GM12801 (cell line): Measurements from ENCODE around the gene TTC7B.

Source experiments
- CTCF ChIP-seq: IDR thresholded peaks from one replicate; pipeline ENCODE4 v1.5.1; 2011; ENCODE audit warnings: control low read depth; ENCODE audit not compliant: insufficient read length; ENCODE audit errors: extremely low read depth

TTC7B gene

GRCh38 chr14:90849787-90850444 lies 33.7 kb upstream of the TTC7B start:
- no peak for TF ChIP-seq CTCF

DNA sequence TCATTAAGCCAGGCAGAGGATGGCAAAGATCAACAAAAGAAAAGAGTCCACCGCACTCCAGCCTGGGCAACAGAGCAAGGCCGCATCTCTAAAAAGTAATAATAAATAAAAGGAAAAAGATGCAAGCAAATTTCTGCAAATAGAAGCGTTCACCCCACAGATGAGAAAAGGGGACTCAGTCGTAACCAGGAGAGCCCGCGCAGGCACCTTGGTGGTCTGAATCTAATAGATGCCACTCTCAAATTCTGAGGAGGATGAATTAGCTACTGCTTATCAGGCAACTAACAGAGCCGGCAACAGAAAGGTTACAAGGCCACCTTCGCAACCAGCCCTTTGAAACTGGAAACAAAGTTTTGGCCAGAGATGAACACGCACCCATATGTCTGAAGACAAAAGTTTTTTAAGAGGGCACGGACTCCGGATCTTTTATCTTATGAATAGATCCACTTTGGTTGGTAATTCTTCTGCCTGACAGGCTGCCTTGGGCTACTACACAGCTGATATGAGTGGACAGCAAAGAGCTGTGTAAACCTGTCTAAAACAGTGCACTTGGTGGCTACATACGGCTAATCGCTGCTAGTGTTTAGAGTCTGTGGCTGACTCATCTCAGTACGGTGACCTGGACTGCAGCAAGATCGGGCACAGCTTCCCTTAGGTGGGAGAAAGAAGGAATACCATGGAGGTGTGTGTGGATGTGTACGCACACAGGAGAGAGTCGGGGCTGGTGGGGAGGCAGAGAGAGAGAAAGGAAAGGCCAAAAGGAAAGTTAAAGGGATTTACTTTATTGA lies 32.9 kb upstream of the TTC7B start:
- no peak for TF ChIP-seq CTCF

GRCh38 chr14:90846511-90846910 lies 30.3 kb upstream of the TTC7B start:
- no peak for TF ChIP-seq CTCF

- TF ChIP-seq CTCF: no peak
These were observed 28.1 kb upstream of the TTC7B start for GRCh38 chr14:90844321-90844720.

DNA sequence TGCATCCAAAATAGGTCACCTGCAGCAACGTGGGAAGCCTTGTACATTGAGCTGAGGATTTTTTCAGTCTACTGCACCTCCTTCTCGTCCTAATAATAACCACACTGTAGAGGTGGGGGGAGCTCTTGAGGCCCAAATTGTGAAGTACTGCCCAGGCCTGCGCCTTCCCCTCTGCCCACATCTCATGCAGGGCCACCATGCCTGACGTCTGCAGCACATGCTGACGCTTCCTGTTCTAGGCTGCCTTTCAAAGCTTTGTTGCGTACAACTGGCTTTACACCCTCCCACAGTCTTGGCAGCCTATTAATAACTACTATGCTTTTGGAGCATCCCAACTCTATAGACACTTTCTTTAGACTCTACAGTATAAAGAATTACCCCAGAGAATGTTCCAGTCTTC lies 26.5 kb upstream of the TTC7B start:
- TF ChIP-seq CTCF: no peak

DNA sequence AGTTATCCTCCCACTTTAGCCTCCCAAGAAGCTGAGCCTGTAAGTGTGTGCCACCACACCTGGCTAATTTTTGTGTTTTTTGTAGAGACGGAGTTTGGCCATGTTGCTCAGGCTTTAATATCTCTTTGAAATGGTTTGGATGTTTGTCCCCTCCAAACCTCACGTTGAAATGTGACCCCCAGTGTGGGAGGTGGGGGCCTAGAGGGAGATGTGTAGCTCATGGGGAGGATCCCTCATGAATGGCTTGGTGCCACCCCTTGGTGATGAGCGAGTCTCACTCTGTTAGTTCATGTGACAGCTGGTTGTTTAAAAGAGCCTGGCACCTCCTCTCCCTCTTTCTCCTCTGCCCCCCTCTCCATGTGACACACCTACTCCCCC lies 23.6 kb upstream of the TTC7B start:
- TF ChIP-seq CTCF: no peak

- TF ChIP-seq CTCF: no peak
These were observed 23.0 kb upstream of the TTC7B start for GRCh38 chr14:90839024-90839888.
